Neural cell (in vitro differentiated cells): ENCODE results near the gene TEKT3. TPM values are rescaled to one million over a fixed set of nuclear protein-coding genes. Genes with fewer than 3 reads are reported as not detected.

ENCODE experiments used
- H2AFZ ChIP-seq: fragments of 200-600, 300-800 bp; sonication (generic), shearing (Covaris generic); 2 replicates; pipeline ENCODE4 v1.6.0; 2014; ENCODE audit warnings: low read depth, mild to moderate bottlenecking, antibody characterized with exemption, low read length, moderate library complexity
- H3F3A ChIP-seq: fragments of 200-600 bp; shearing (Covaris generic); 2 replicates; pipeline ENCODE4 v1.6.1; 2016; ENCODE audit warnings: mild to moderate bottlenecking, moderate library complexity, mixed read lengths, antibody characterized with exemption, low read length; ENCODE audit not compliant: insufficient read depth, poor library complexity, severe bottlenecking
- H3K27ac ChIP-seq: fragments of 200-600, 300-800 bp; sonication (generic), shearing (Covaris generic); 2 replicates; pipeline ENCODE4 v1.5.1; 2014; ENCODE audit warnings: mild to moderate bottlenecking, low read length, moderate library complexity
- H3K27me3 ChIP-seq: fragments of 300-800, 200-600 bp; sonication (generic), shearing (Covaris generic); 2 replicates; pipeline ENCODE4 v1.6.0; 2014; ENCODE audit warnings: mild to moderate bottlenecking, low read depth, low read length, moderate library complexity; ENCODE audit not compliant: insufficient read depth
- H3K36me3 ChIP-seq: fragments of 300-800, 200-600 bp; sonication (generic), shearing (Covaris generic); 2 replicates; pipeline ENCODE4 v1.5.1; 2014; ENCODE audit warnings: mild to moderate bottlenecking, antibody characterized with exemption, low read length, moderate library complexity; ENCODE audit not compliant: insufficient read depth
- H3K4me2 ChIP-seq: fragments of 300-800, 200-600 bp; sonication (generic), shearing (Covaris generic); 2 replicates; pipeline ENCODE4 v1.6.0; 2014; ENCODE audit warnings: mild to moderate bottlenecking, low read length
- H3K4me3 ChIP-seq: fragments of 300-800, 200-600 bp; sonication (generic), shearing (Covaris generic); 2 replicates; pipeline ENCODE4 v1.5.1; 2014; ENCODE audit warnings: mild to moderate bottlenecking, low read length, moderate library complexity
- H3K79me2 ChIP-seq: fragments of 200-600 bp; shearing (Covaris generic); replicated peaks from 2 replicates; pipeline ENCODE4 v1.6.0; 2014; ENCODE audit warnings: mild to moderate bottlenecking, low read length, moderate library complexity; ENCODE audit not compliant: insufficient read depth
- H3K9ac ChIP-seq: fragments of 300-800, 200-600 bp; sonication (generic), shearing (Covaris generic); 2 replicates; pipeline ENCODE4 v1.6.1; 2016; ENCODE audit warnings: mild to moderate bottlenecking, low read length, mixed read lengths
- H3K9me2 ChIP-seq: fragments of 200-600 bp; shearing (Covaris generic); 2 replicates; pipeline ENCODE4 v1.6.1; 2016; ENCODE audit warnings: mild to moderate bottlenecking, low read length, mixed read lengths; ENCODE audit not compliant: insufficient read depth
- H3K9me3 ChIP-seq: fragments of 200-600, 300-800 bp; sonication (generic), shearing (Covaris generic); 2 replicates; pipeline ENCODE4 v1.6.1; 2016; ENCODE audit warnings: mild to moderate bottlenecking, mixed run types, low read length, moderate library complexity, mixed read lengths
- H4K20me1 ChIP-seq: fragments of 200-600 bp; shearing (Covaris generic); 2 replicates; pipeline ENCODE4 v1.6.1; 2016; ENCODE audit warnings: mild to moderate bottlenecking, mixed run types; ENCODE audit not compliant: insufficient read depth
- EP300 ChIP-seq: fragments of 450-650 bp; conservative IDR thresholded peaks from 2 replicates; pipeline ENCODE4 v1.6.1; 2014; ENCODE audit warnings: antibody characterized with exemption, mild to moderate bottlenecking, moderate library complexity; ENCODE audit not compliant: poor library complexity, severe bottlenecking
- EZH2 ChIP-seq: fragments of 200-600, 300-800 bp; shearing (Covaris generic), sonication (generic); IDR thresholded peaks from 2 replicates; pipeline ENCODE4 v1.6.1; 2014; ENCODE audit warnings: antibody characterized with exemption, low read length, borderline replicate concordance, mild to moderate bottlenecking; ENCODE audit not compliant: insufficient read depth, poor library complexity, severe bottlenecking
- MXI1 ChIP-seq: fragments of 450-650 bp; conservative IDR thresholded peaks from 2 replicates; pipeline ENCODE4 v1.6.1; 2014; ENCODE audit warnings: antibody characterized with exemption, mild to moderate bottlenecking; ENCODE audit not compliant: poor library complexity, severe bottlenecking
- POLR2AphosphoS5 ChIP-seq: IDR thresholded peaks from 2 replicates; pipeline ENCODE4 v1.6.1; 2012
- RAD21 ChIP-seq: fragments of 450-650 bp; conservative IDR thresholded peaks from 2 replicates; pipeline ENCODE4 v1.6.1; 2014; ENCODE audit warnings: antibody characterized with exemption, mild to moderate bottlenecking, moderate library complexity
- SMC3 ChIP-seq: fragments of 450-650 bp; conservative IDR thresholded peaks from 2 replicates; pipeline ENCODE4 v1.6.1; 2014; ENCODE audit warnings: antibody characterized with exemption, mild to moderate bottlenecking, moderate library complexity; ENCODE audit not compliant: poor library complexity
- TAF1 ChIP-seq: IDR thresholded peaks from 2 replicates; pipeline ENCODE4 v1.6.1; 2012; ENCODE audit warnings: low read depth
- polyA plus RNA-seq: library from polyadenylated mRNA; depleted of rRNA; stranded (reverse); fragments of >200 nt; gene quantifications from 2 replicates; pipeline ENCODE4 v1.2.3, GENCODE V29; 2014
- TF ChIP-seq, protein P1 (sequence below): IDR thresholded peaks from 2 replicates; pipeline ENCODE4 v1.6.1; 2012; ENCODE audit warnings: borderline replicate concordance
- TF ChIP-seq, protein P2 (sequence below): fragments of 450-650 bp; IDR thresholded peaks from 2 replicates; pipeline ENCODE4 v1.5.1; 2014; ENCODE audit warnings: antibody characterized with exemption, mild to moderate bottlenecking, moderate library complexity; ENCODE audit not compliant: poor library complexity, severe bottlenecking

The TEKT3 gene
- polyA plus RNA-seq, 1 donor from 2014 or later: 3.1 TPM

DNA sequence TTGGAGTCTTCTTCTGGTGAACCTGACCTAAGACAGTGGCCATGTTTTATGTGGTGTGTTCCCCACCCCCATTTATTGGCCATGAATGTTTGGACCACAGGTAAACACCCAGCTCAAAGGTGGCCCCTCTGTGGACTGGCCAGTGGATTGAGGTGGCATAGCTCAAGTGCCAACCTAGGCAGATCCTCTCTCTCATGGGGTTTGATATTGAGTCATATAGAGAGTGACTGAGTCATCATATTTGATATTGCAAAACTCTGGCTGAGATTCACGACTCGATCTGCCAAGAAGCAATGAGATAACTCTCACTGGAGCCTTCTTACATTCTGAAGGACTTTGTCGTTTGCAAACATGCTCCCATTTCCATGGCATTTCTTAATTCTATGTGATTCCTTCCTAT is 10.5 kb upstream of the TEKT3 start:
- H3K9me2 ChIP-seq: no peaks in the 10 kb centered on the region
- TF ChIP-seq MXI1 (no peak), RAD21 (no peak), POLR2AphosphoS5 (no peak), EZH2 (no peak), SMC3 (no peak), TAF1 (no peak), EP300 (no peak)
- TF ChIP-seq, protein P1, sequence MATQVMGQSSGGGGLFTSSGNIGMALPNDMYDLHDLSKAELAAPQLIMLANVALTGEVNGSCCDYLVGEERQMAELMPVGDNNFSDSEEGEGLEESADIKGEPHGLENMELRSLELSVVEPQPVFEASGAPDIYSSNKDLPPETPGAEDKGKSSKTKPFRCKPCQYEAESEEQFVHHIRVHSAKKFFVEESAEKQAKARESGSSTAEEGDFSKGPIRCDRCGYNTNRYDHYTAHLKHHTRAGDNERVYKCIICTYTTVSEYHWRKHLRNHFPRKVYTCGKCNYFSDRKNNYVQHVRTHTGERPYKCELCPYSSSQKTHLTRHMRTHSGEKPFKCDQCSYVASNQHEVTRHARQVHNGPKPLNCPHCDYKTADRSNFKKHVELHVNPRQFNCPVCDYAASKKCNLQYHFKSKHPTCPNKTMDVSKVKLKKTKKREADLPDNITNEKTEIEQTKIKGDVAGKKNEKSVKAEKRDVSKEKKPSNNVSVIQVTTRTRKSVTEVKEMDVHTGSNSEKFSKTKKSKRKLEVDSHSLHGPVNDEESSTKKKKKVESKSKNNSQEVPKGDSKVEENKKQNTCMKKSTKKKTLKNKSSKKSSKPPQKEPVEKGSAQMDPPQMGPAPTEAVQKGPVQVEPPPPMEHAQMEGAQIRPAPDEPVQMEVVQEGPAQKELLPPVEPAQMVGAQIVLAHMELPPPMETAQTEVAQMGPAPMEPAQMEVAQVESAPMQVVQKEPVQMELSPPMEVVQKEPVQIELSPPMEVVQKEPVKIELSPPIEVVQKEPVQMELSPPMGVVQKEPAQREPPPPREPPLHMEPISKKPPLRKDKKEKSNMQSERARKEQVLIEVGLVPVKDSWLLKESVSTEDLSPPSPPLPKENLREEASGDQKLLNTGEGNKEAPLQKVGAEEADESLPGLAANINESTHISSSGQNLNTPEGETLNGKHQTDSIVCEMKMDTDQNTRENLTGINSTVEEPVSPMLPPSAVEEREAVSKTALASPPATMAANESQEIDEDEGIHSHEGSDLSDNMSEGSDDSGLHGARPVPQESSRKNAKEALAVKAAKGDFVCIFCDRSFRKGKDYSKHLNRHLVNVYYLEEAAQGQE: no peak
- TF ChIP-seq, protein P2, sequence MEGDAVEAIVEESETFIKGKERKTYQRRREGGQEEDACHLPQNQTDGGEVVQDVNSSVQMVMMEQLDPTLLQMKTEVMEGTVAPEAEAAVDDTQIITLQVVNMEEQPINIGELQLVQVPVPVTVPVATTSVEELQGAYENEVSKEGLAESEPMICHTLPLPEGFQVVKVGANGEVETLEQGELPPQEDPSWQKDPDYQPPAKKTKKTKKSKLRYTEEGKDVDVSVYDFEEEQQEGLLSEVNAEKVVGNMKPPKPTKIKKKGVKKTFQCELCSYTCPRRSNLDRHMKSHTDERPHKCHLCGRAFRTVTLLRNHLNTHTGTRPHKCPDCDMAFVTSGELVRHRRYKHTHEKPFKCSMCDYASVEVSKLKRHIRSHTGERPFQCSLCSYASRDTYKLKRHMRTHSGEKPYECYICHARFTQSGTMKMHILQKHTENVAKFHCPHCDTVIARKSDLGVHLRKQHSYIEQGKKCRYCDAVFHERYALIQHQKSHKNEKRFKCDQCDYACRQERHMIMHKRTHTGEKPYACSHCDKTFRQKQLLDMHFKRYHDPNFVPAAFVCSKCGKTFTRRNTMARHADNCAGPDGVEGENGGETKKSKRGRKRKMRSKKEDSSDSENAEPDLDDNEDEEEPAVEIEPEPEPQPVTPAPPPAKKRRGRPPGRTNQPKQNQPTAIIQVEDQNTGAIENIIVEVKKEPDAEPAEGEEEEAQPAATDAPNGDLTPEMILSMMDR: no peak
- H3K4me2 ChIP-seq: no peak overlapping the region
- H2AFZ ChIP-seq: no peak overlapping the region
- no peak overlapping the region for H3K9ac ChIP-seq
- no peaks in the 10 kb centered on the region for H3K27me3 ChIP-seq
- H3K27ac ChIP-seq: no peak overlapping the region
- no peaks in the 10 kb centered on the region for H4K20me1 ChIP-seq
- no peaks in the 10 kb centered on the region for H3K9me3 ChIP-seq
- no peaks in the 10 kb centered on the region for H3K79me2 ChIP-seq
- H3K4me3 ChIP-seq: no peak overlapping the region
- H3K36me3 ChIP-seq: no peaks in the 10 kb centered on the region
- H3F3A ChIP-seq: no peaks in the 10 kb centered on the region

DNA sequence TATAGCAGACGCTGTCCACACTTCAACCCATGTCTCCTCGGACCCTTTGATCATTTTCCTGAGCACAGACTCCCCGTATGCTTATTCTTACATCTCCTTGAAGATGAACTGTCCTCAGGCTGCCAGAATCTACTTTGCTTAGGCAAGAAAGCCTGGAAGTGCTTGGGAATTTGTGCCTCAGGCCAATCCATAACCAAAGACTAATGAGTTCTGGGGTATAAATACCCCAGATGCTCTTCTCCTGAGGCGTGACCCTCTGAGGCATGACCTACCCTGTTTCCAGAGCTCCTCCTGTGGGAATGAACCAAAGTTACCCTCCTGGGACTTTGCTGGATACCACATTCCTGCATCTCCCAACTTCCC is 10.1 kb upstream of the TEKT3 start:
- no peak overlapping the region for H3K9ac ChIP-seq
- H3K79me2 ChIP-seq: no peaks in the 10 kb centered on the region
- H4K20me1 ChIP-seq: no peaks in the 10 kb centered on the region
- H2AFZ ChIP-seq: no peak overlapping the region
- no peak overlapping the region for H3K4me3 ChIP-seq
- no peak overlapping the region for H3K4me2 ChIP-seq
- H3K9me3 ChIP-seq: no peaks in the 10 kb centered on the region
- TF ChIP-seq EZH2 (no peak), POLR2AphosphoS5 (no peak), EP300 (no peak), SMC3 (no peak), MXI1 (no peak), RAD21 (no peak), TAF1 (no peak)
- TF ChIP-seq, protein P1: no peak
- TF ChIP-seq, protein P2: no peak
- H3K27ac ChIP-seq: no peak overlapping the region
- no peaks in the 10 kb centered on the region for H3K36me3 ChIP-seq
- H3K27me3 ChIP-seq: no peaks in the 10 kb centered on the region
- no peaks in the 10 kb centered on the region for H3F3A ChIP-seq
- no peaks in the 10 kb centered on the region for H3K9me2 ChIP-seq
